Smooth muscle cell (in vitro differentiated cells): ENCODE results near the gene CORO1A. TPM values are rescaled to one million over a fixed set of nuclear protein-coding genes. Genes with fewer than 3 reads are reported as not detected.
"Not testable (repeated sequence)": the region's sequence is repeated elsewhere in the genome, so short reads cannot be mapped to it uniquely, and the experiment has no call there.

Experiments used
- DNase-seq: peaks from one replicate; lab custom pipeline; 2025; ENCODE audit not compliant: unreplicated experiment; lab: John Stamatoyannopoulos, UW
- H2AFZ ChIP-seq: fragments of 200-600 bp; sonication (generic); 2 replicates; pipeline ENCODE4 v1.6.0; 2016; ENCODE audit warnings: antibody characterized with exemption, low read depth, mild to moderate bottlenecking
- H3F3A ChIP-seq: fragments of 200-600 bp; sonication (generic); 2 replicates; pipeline ENCODE4 v1.6.0; 2017; ENCODE audit warnings: antibody characterized with exemption, low read depth
- H3K27ac ChIP-seq: fragments of 200-600 bp; sonication (generic); 2 replicates; pipeline ENCODE4 v1.5.1; 2016; ENCODE audit warnings: low read depth, mild to moderate bottlenecking
- H3K27me3 ChIP-seq: fragments of 200-600 bp; sonication (generic); 2 replicates; pipeline ENCODE4 v1.6.1; 2016; ENCODE audit warnings: low read depth, mild to moderate bottlenecking
- H3K36me3 ChIP-seq: fragments of 200-600 bp; sonication (generic); 2 replicates; pipeline ENCODE4 v1.5.1; 2016; ENCODE audit warnings: low read depth
- H3K4me1 ChIP-seq: fragments of 200-600 bp; sonication (generic); 2 replicates; pipeline ENCODE4 v1.5.1; 2016; ENCODE audit warnings: low read depth
- H3K4me2 ChIP-seq: fragments of 200-600 bp; sonication (generic); 2 replicates; pipeline ENCODE4 v1.6.0; 2016; ENCODE audit warnings: mild to moderate bottlenecking
- H3K4me3 ChIP-seq: fragments of 200-600 bp; sonication (generic); 2 replicates; pipeline ENCODE4 v1.5.1; 2016; ENCODE audit warnings: mild to moderate bottlenecking
- H3K79me2 ChIP-seq: fragments of 200-600 bp; sonication (generic); 2 replicates; pipeline ENCODE4 v1.6.0; 2016; ENCODE audit warnings: low read depth, mild to moderate bottlenecking
- H3K9ac ChIP-seq: fragments of 200-600 bp; sonication (generic); 2 replicates; pipeline ENCODE4 v1.6.0; 2016; ENCODE audit warnings: low read depth
- H3K9me3 ChIP-seq: fragments of 200-600 bp; sonication (generic); replicated peaks from 2 replicates; pipeline ENCODE4 v1.5.1; 2016; ENCODE audit warnings: low read depth
- H4K20me1 ChIP-seq: fragments of 200-600 bp; sonication (generic); 2 replicates; pipeline ENCODE4 v1.6.0; 2016; ENCODE audit warnings: low read depth
- WGBS: methylation state at CpG from one replicate; pipeline ENCODE4 v1.1.7; 2016; ENCODE audit warnings: low lambda C conversion rate; 5-methylcytosine and 5-hydroxymethylcytosine counted together
- polyA plus RNA-seq: library from polyadenylated mRNA; unstranded; fragments of >200 nt; fragmentation: Nextera tagmentation; extraction: Ambion mirVana; gene quantifications from 2 replicates; pipeline ENCODE4 v1.2.1, GENCODE V29; 2016
- small RNA-seq: library from RNA; depleted of rRNA; stranded (forward); fragments of <200 nt; gene quantifications from one replicate; pipeline ENCODE3, GENCODE V24; 2014
- total RNA-seq: library from RNA; depleted of rRNA; stranded (reverse); fragments of >200 nt; gene quantifications from 2 replicates; pipeline ENCODE4 v1.2.3, GENCODE V29; 2014

The CORO1A gene
- total and polyA plus RNA-seq, 2 experiments from 2014 or later = 5.1 to 6.3 TPM

GRCh38 chr16:30211414-30211813 lies 28.0 kb downstream of the CORO1A start:
- H3K27me3 ChIP-seq, H3K4me3 ChIP-seq, H4K20me1 ChIP-seq, H3F3A ChIP-seq, DNase-seq, H3K4me2 ChIP-seq, H3K9ac ChIP-seq, H3K36me3 ChIP-seq, H2AFZ ChIP-seq, H3K9me3 ChIP-seq, H3K4me1 ChIP-seq, H3K79me2 ChIP-seq, H3K27ac ChIP-seq: not testable (repeated sequence)
- no CpG with 5 or more reads among the region's 4 CpGs for WGBS

- H4K20me1 ChIP-seq, H3K27me3 ChIP-seq, H3K4me1 ChIP-seq, H3K4me2 ChIP-seq, DNase-seq, H3K79me2 ChIP-seq, H3K4me3 ChIP-seq, H3K9ac ChIP-seq, H3K9me3 ChIP-seq, H3K36me3 ChIP-seq, H3K27ac ChIP-seq, H3F3A ChIP-seq, H2AFZ ChIP-seq: not testable (repeated sequence)
- 95% methylated on average over 5 of the region's 5 CpGs for WGBS
Measured at GRCh38 chr16:30217082-30217481, 33.7 kb downstream of the CORO1A start.

Small RNA genes lying within 50 kb of the gene (small RNA-seq; reads per million reads assigned to genes)
- gene AC106782.4 = not detected

Other genes starting within 250 kb of the CORO1A start
- 99.2 and 107 TPM in 2 replicates for gene TMEM219, start 221.5 kb upstream of the CORO1A start, total RNA-seq
- 176 and 186 TPM in 2 replicates for gene TMEM219, start 221.5 kb upstream of the CORO1A start, polyA plus RNA-seq
- gene TAOK2, start 209.7 kb upstream of the CORO1A start, total RNA-seq = 26.2 and 26.8 TPM in 2 replicates
- 26.0 TPM in 2 replicates for gene TAOK2, start 209.7 kb upstream of the CORO1A start, polyA plus RNA-seq
- gene HIRIP3, start 188.0 kb upstream of the CORO1A start, total RNA-seq = 11.3 and 17.0 TPM in 2 replicates
- 13.2 and 13.9 TPM in 2 replicates for gene HIRIP3, start 188.0 kb upstream of the CORO1A start, polyA plus RNA-seq
- 92.2 and 181 TPM in 2 replicates for gene INO80E, start 187.4 kb upstream of the CORO1A start, total RNA-seq
- 17.7 and 19.3 TPM in 2 replicates for gene INO80E, start 187.4 kb upstream of the CORO1A start, polyA plus RNA-seq
- 0.09 TPM in 1 of 2 replicates, not detected in the other for gene DOC2A, start 172.6 kb upstream of the CORO1A start, total RNA-seq
- gene DOC2A, start 172.6 kb upstream of the CORO1A start, polyA plus RNA-seq = not detected in 2 replicates
- gene C16orf92, start 160.4 kb upstream of the CORO1A start, total RNA-seq = not detected in 2 replicates
- not detected in 2 replicates for gene C16orf92, start 160.4 kb upstream of the CORO1A start, polyA plus RNA-seq
- 0.45 TPM in 1 of 2 replicates, not detected in the other for gene TLCD3B, start 152.3 kb upstream of the CORO1A start, total RNA-seq
- 0.48 and 1.3 TPM in 2 replicates for gene TLCD3B, start 152.3 kb upstream of the CORO1A start, polyA plus RNA-seq
- 1,112 and 1,146 TPM in 2 replicates for gene ALDOA, start 117.8 kb upstream of the CORO1A start, total RNA-seq
- 2,844 and 2,856 TPM in 2 replicates for gene ALDOA, start 117.8 kb upstream of the CORO1A start, polyA plus RNA-seq
- 90.2 and 111 TPM in 2 replicates for gene PPP4C, start 107.6 kb upstream of the CORO1A start, total RNA-seq
- 208 and 224 TPM in 2 replicates for gene PPP4C, start 107.6 kb upstream of the CORO1A start, polyA plus RNA-seq
- gene TBX6, start 91.7 kb upstream of the CORO1A start, total RNA-seq = 0.13 and 2.0 TPM in 2 replicates
- 0.50 and 1.6 TPM in 2 replicates for gene TBX6, start 91.7 kb upstream of the CORO1A start, polyA plus RNA-seq
- 32.3 and 37.5 TPM in 2 replicates for gene YPEL3, start 87.4 kb upstream of the CORO1A start, total RNA-seq
- gene YPEL3, start 87.4 kb upstream of the CORO1A start, polyA plus RNA-seq = 65.9 and 81.1 TPM in 2 replicates
- 0.85 TPM in 1 of 2 replicates, not detected in the other for gene GDPD3, start 70.1 kb upstream of the CORO1A start, total RNA-seq
- gene GDPD3, start 70.1 kb upstream of the CORO1A start, polyA plus RNA-seq = 13.4 and 17.1 TPM in 2 replicates
- 34.4 and 60.3 TPM in 2 replicates for gene MAPK3, start 60.4 kb upstream of the CORO1A start, total RNA-seq
- 20.3 and 22.3 TPM in 2 replicates for gene MAPK3, start 60.4 kb upstream of the CORO1A start, polyA plus RNA-seq
- gene BOLA2B, start 10.1 kb downstream of the CORO1A start, total RNA-seq = 229 and 338 TPM in 2 replicates
- gene BOLA2B, start 10.1 kb downstream of the CORO1A start, polyA plus RNA-seq = 148 and 163 TPM in 2 replicates
- gene SLX1A, start 10.3 kb downstream of the CORO1A start, total RNA-seq = 3.7 and 55.1 TPM in 2 replicates
- 90.0 and 95.5 TPM in 2 replicates for gene SLX1A, start 10.3 kb downstream of the CORO1A start, polyA plus RNA-seq
- 3.7 and 5.8 TPM in 2 replicates for gene SULT1A3, start 15.7 kb downstream of the CORO1A start, total RNA-seq
- gene SULT1A3, start 15.7 kb downstream of the CORO1A start, polyA plus RNA-seq = 8.2 and 16.3 TPM in 2 replicates
- gene NPIPB13, start 64.9 kb downstream of the CORO1A start, total RNA-seq = 1.3 and 2.2 TPM in 2 replicates
- gene NPIPB13, start 64.9 kb downstream of the CORO1A start, polyA plus RNA-seq = 1.8 and 7.0 TPM in 2 replicates
- 30.3 and 33.3 TPM in 2 replicates for gene CD2BP2, start 171.7 kb downstream of the CORO1A start, total RNA-seq
- gene CD2BP2, start 171.7 kb downstream of the CORO1A start, polyA plus RNA-seq = 42.0 and 43.5 TPM in 2 replicates
- gene TBC1D10B, start 186.9 kb downstream of the CORO1A start, total RNA-seq = 12.7 and 17.7 TPM in 2 replicates
- 37.1 and 37.4 TPM in 2 replicates for gene TBC1D10B, start 186.9 kb downstream of the CORO1A start, polyA plus RNA-seq
- not detected in 2 replicates for gene MYL11, start 191.2 kb downstream of the CORO1A start, total RNA-seq
- 3.6 and 8.2 TPM in 2 replicates for gene MYL11, start 191.2 kb downstream of the CORO1A start, polyA plus RNA-seq
- gene SEPTIN1, start 199.0 kb downstream of the CORO1A start, total RNA-seq = 0.27 TPM in 1 of 2 replicates, not detected in the other
- 2.8 and 3.7 TPM in 2 replicates for gene SEPTIN1, start 199.0 kb downstream of the CORO1A start, polyA plus RNA-seq
- gene ZNF48, start 211.8 kb downstream of the CORO1A start, total RNA-seq = 7.7 and 9.3 TPM in 2 replicates
- 8.0 and 10.3 TPM in 2 replicates for gene ZNF48, start 211.8 kb downstream of the CORO1A start, polyA plus RNA-seq
- gene ZNF771, start 224.0 kb downstream of the CORO1A start, total RNA-seq = 6.6 and 7.2 TPM in 2 replicates
- 14.5 and 20.9 TPM in 2 replicates for gene ZNF771, start 224.0 kb downstream of the CORO1A start, polyA plus RNA-seq
- 18.4 and 18.6 TPM in 2 replicates for gene DCTPP1, start 246.4 kb downstream of the CORO1A start, total RNA-seq
- 34.8 and 37.8 TPM in 2 replicates for gene DCTPP1, start 246.4 kb downstream of the CORO1A start, polyA plus RNA-seq